K562 (cell line): ENCODE data around the gene MED15. TPM values are rescaled to one million over a fixed set of nuclear protein-coding genes. Genes with fewer than 3 reads are reported as not detected.
A peak's percentile ranks its signal among the peaks of the same experiment; 100 is the strongest.

Experiments used
- ARID1B ChIP-seq: fragments of 450-650 bp; IDR thresholded peaks from 2 replicates; pipeline ENCODE4 v1.6.1; 2016; ENCODE audit warnings: antibody characterized with exemption, mild to moderate bottlenecking, inconsistent platforms
- ARID3B ChIP-seq: fragments of 250-450 bp; sonication (Bioruptor Pico); IDR thresholded peaks from 2 replicates; pipeline ENCODE4 v1.4.0; 2020; ENCODE audit warnings: borderline replicate concordance
- BRF1 ChIP-seq: IDR thresholded peaks from 3 replicates; pipeline ENCODE4 v1.6.1; 2011; ENCODE audit warnings: borderline replicate concordance, mild to moderate bottlenecking; ENCODE audit not compliant: insufficient read length; ENCODE audit errors: extremely low read depth
- DNMT1 ChIP-seq: fragments of 450-650 bp; IDR thresholded peaks from 2 replicates; pipeline ENCODE4 v1.6.1; 2016; ENCODE audit warnings: antibody characterized with exemption, mild to moderate bottlenecking
- ETS2 ChIP-seq: IDR thresholded peaks from 2 replicates; pipeline ENCODE4 v1.6.1; 2016; ENCODE audit warnings: borderline replicate concordance, missing genetic modification characterization, mild to moderate bottlenecking, moderate library complexity, missing compliant biosample characterization; ENCODE audit not compliant: poor library complexity, severe bottlenecking
- EWSR1 ChIP-seq: fragments of 450-650 bp; IDR thresholded peaks from 2 replicates; pipeline ENCODE4 v1.6.1; 2018; ENCODE audit warnings: borderline replicate concordance, mild to moderate bottlenecking, low read depth, moderate library complexity; ENCODE audit not compliant: partially characterized antibody
- KDM4B ChIP-seq, 2 experiments: fragments of 450-650 bp in 1 of 2; sonication (generic) in 1 of 2; IDR thresholded peaks; 2 replicates each; pipeline ENCODE4 v1.6.1; 2016 to 2017; ENCODE audit warnings: borderline replicate concordance in 2 of 2, antibody characterized with exemption in 1 of 2, low read depth in 1 of 2, mild to moderate bottlenecking in 1 of 2
- KDM5B ChIP-seq: fragments of 200-600 bp; sonication (generic); IDR thresholded peaks from 2 replicates; pipeline ENCODE4 v1.6.1; 2012; ENCODE audit warnings: low read depth, mild to moderate bottlenecking, moderate library complexity, low read length, control low read depth, inconsistent platforms; ENCODE audit not compliant: insufficient replicate concordance
- NR2F6 ChIP-seq: fragments of 450-650 bp; formaldehyde crosslinking; IDR thresholded peaks from 2 replicates; pipeline ENCODE4 v1.4.0; 2020; ENCODE audit warnings: mild to moderate bottlenecking
- RCOR1 ChIP-seq, 2 experiments: IDR thresholded peaks; 2 replicates each; pipeline ENCODE4 v1.6.1; 2012; ENCODE audit warnings: low read depth in 2 of 2, low read length in 2 of 2, borderline replicate concordance in 1 of 2, improper control_type of control experiment in 1 of 2
- TEAD4 ChIP-seq, 2 experiments: sonication (generic) in 1 of 2; formaldehyde crosslinking in 1 of 2; IDR thresholded peaks; 2 replicates each; pipeline versions ENCODE4 v1.6.1 to v1.8.0; 2012 to 2022; ENCODE audit warnings: borderline replicate concordance in 1 of 2, inconsistent platforms in 1 of 2, low read length in 1 of 2, mild to moderate bottlenecking in 1 of 2, missing genetic modification reagents in 1 of 2
- polyA plus RNA-seq, 8 experiments: library from polyadenylated mRNA; depleted of rRNA in 4 of 8; stranded (reverse) in 5 of 8; unstranded in 3 of 8; fragments of >200 nt; fragmentation: Nextera tagmentation in 2 of 8; fragmentation: Illumina TruSeq in 1 of 8; extraction: Ambion mirVana in 2 of 8; extraction: Trizol in 1 of 8; gene quantifications; 2 replicates each; pipeline versions ENCODE4 v1.2.1 to v1.2.3, GENCODE V29; 2011 to 2014; ENCODE audit warnings: inconsistent platforms in 1 of 8, missing spikeins in 1 of 8
- total RNA-seq, 7 experiments: library from RNA; depleted of rRNA in 6 of 7; stranded (reverse); fragments of >200 nt in 6 of 7; fragmentation: Illumina TruSeq in 2 of 7; extraction: Trizol in 2 of 7; gene quantifications; 2 replicates each; pipeline versions ENCODE4 v1.2.1 to v1.2.3, GENCODE V29; 2011 to 2021; ENCODE audit warnings: low replicate concordance in 1 of 7
- TF ChIP-seq, protein P1 (sequence below): fragments of 200-600 bp; sonication (generic); IDR thresholded peaks from one replicate; pipeline ENCODE4 v1.6.1; 2012; ENCODE audit warnings: mild to moderate bottlenecking, low read depth, low read length, inconsistent platforms

MED15 gene
- total and polyA plus RNA-seq, 9 of the 15 experiments (the other 6 are each of a cell fraction or from before 2014, with no cell fraction given) = 4.0 to 271 (median 60.1) TPM

DNA sequence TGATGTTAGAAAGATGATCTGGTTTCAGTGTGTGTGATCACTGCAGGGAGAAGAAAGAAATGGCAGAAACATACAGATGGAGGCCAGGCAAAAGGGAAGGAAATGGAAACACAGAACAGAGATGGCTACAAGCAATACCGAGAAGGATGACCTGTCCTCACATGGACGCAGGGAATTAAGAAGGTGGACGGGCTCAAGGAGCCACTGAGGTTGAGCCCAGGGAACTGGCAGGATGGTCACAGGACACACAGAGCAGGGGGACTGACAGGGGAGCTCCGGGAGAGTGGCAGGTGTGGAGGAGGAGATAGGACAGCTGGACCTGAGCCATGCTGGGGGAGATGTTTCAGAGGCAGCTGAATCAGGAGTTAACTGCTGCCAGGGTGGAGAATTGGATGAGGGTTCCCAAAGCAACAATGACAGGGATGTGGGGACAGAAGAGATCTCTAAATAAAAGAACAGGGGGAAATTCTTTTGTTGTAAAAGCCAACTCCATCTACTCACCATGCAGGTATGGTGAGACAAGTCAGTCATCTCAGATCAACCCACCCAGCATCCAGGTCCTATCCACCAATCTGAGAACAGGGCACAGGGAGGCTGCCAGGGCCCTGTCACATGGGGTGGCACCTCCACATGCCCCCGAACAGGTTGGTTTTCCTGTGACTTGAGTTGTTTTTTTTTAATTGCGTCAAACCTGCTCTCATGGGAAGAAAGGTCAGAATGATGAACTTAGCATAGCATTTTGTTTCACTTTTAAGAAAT lies 38.1 kb upstream of the MED15 start (continued):
- no peak for TF ChIP-seq BRF1
- TF ChIP-seq KDM4B (IDR thresholded peaks at IDR 0.05; ENCODE audit: borderline replicate concordance in 2 of 2, low read depth in 1 of 2) = no peak
- no peak for TF ChIP-seq EWSR1
- peak; percentile 44; the same call in 1 of the 2 replicates for TF ChIP-seq ARID3B (CRISPR knock-in tag)
- peak in 1 of 2 experiments; percentile 7; a peak in 1 of 4 replicates for TF ChIP-seq RCOR1 (IDR thresholded peaks at IDR 0.05; ENCODE audit: borderline replicate concordance in 1 of 2, low read depth in 2 of 2, low read length in 2 of 2)
- peak; percentile 72 for TF ChIP-seq ARID1B
- peak; percentile 96; the same call in 1 of the 2 replicates for TF ChIP-seq DNMT1
- TF ChIP-seq TEAD4 (IDR thresholded peaks at IDR 0.05; ENCODE audit: low read length) = no peak
- peak; percentile 82; the same call in 1 of the 2 replicates for TF ChIP-seq TEAD4 (CRISPR knock-in tag; IDR thresholded peaks at IDR 0.05; ENCODE audit: borderline replicate concordance)
- peak; percentile 15 for TF ChIP-seq KDM5B
- TF ChIP-seq, protein P1, sequence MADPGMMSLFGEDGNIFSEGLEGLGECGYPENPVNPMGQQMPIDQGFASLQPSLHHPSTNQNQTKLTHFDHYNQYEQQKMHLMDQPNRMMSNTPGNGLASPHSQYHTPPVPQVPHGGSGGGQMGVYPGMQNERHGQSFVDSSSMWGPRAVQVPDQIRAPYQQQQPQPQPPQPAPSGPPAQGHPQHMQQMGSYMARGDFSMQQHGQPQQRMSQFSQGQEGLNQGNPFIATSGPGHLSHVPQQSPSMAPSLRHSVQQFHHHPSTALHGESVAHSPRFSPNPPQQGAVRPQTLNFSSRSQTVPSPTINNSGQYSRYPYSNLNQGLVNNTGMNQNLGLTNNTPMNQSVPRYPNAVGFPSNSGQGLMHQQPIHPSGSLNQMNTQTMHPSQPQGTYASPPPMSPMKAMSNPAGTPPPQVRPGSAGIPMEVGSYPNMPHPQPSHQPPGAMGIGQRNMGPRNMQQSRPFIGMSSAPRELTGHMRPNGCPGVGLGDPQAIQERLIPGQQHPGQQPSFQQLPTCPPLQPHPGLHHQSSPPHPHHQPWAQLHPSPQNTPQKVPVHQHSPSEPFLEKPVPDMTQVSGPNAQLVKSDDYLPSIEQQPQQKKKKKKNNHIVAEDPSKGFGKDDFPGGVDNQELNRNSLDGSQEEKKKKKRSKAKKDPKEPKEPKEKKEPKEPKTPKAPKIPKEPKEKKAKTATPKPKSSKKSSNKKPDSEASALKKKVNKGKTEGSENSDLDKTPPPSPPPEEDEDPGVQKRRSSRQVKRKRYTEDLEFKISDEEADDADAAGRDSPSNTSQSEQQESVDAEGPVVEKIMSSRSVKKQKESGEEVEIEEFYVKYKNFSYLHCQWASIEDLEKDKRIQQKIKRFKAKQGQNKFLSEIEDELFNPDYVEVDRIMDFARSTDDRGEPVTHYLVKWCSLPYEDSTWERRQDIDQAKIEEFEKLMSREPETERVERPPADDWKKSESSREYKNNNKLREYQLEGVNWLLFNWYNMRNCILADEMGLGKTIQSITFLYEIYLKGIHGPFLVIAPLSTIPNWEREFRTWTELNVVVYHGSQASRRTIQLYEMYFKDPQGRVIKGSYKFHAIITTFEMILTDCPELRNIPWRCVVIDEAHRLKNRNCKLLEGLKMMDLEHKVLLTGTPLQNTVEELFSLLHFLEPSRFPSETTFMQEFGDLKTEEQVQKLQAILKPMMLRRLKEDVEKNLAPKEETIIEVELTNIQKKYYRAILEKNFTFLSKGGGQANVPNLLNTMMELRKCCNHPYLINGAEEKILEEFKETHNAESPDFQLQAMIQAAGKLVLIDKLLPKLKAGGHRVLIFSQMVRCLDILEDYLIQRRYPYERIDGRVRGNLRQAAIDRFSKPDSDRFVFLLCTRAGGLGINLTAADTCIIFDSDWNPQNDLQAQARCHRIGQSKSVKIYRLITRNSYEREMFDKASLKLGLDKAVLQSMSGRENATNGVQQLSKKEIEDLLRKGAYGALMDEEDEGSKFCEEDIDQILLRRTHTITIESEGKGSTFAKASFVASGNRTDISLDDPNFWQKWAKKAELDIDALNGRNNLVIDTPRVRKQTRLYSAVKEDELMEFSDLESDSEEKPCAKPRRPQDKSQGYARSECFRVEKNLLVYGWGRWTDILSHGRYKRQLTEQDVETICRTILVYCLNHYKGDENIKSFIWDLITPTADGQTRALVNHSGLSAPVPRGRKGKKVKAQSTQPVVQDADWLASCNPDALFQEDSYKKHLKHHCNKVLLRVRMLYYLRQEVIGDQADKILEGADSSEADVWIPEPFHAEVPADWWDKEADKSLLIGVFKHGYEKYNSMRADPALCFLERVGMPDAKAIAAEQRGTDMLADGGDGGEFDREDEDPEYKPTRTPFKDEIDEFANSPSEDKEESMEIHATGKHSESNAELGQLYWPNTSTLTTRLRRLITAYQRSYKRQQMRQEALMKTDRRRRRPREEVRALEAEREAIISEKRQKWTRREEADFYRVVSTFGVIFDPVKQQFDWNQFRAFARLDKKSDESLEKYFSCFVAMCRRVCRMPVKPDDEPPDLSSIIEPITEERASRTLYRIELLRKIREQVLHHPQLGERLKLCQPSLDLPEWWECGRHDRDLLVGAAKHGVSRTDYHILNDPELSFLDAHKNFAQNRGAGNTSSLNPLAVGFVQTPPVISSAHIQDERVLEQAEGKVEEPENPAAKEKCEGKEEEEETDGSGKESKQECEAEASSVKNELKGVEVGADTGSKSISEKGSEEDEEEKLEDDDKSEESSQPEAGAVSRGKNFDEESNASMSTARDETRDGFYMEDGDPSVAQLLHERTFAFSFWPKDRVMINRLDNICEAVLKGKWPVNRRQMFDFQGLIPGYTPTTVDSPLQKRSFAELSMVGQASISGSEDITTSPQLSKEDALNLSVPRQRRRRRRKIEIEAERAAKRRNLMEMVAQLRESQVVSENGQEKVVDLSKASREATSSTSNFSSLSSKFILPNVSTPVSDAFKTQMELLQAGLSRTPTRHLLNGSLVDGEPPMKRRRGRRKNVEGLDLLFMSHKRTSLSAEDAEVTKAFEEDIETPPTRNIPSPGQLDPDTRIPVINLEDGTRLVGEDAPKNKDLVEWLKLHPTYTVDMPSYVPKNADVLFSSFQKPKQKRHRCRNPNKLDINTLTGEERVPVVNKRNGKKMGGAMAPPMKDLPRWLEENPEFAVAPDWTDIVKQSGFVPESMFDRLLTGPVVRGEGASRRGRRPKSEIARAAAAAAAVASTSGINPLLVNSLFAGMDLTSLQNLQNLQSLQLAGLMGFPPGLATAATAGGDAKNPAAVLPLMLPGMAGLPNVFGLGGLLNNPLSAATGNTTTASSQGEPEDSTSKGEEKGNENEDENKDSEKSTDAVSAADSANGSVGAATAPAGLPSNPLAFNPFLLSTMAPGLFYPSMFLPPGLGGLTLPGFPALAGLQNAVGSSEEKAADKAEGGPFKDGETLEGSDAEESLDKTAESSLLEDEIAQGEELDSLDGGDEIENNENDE = no peak
- TF ChIP-seq NR2F6 (CRISPR knock-in tag) = no peak
- TF ChIP-seq ETS2 (tag) = no peak
